ENCODE measurements around the gene HPD. TPM values are rescaled to one million over a fixed set of nuclear protein-coding genes. Genes with fewer than 3 reads are reported as not detected.

HPD gene
- total and polyA plus RNA-seq, 2 donors (not counting 3 experiments of a cell fraction or from before 2014, with no cell fraction given), result not detected

DNA sequence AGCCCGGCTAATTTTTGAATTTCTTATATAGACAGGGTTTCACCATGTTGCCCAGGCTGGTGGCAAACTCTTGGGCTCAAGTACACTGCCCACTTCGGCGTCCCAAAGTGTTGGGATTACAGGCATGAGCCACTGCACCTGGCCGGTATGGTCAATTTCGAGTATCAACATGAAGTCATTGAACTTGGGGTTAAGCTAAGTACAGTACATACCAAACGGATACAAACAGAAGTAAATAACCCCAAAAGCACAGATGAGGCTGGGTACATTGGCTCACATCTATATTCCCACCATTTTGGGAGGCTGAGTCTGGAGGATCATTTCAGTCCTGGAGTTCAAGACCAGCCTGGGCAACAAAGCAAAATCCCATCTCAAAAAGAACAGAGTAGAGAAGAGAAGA, 16.9 kb upstream of the HPD start:
- Histone ChIP-seq H3K4me1 (ENCODE audit: control insufficient read depth, extremely low read depth, insufficient read depth, low read length) (no peaks in the 10 kb centered on the region), H3K4me3 (replicated peaks in 1 of 3; ENCODE audit: insufficient read depth in 1 of 3, low read depth in 1 of 3, low read length in 3 of 3) (no peak overlapping the region), H3K9ac (replicated peaks; ENCODE audit: extremely low read depth, insufficient read depth, low read length) (no peak overlapping the region), H3K4me2 (ENCODE audit: insufficient read depth, low read length) (no peak overlapping the region), H3K9me1 (replicated peaks; ENCODE audit: control insufficient read depth, extremely low read depth, insufficient read depth, low read length) (no peaks in the 10 kb centered on the region), H3K36me3 (ENCODE audit: control insufficient read depth in 2 of 2, extremely low read depth in 1 of 2, insufficient read depth in 2 of 2, low read length in 2 of 2) (no peaks in the 10 kb centered on the region), H2AFZ (ENCODE audit: low read depth, low read length) (no peak overlapping the region), H4K20me1 (replicated peaks; ENCODE audit: control insufficient read depth, extremely low read depth, insufficient read depth, low read length) (no peaks in the 10 kb centered on the region), H3K27ac (ENCODE audit: insufficient read depth, low read depth, low read length) (no peak overlapping the region), H3K79me2 (ENCODE audit: control insufficient read depth, insufficient read depth, low read length) (no peaks in the 10 kb centered on the region), H3K9me3 (replicated peaks; ENCODE audit: control insufficient read depth, insufficient read depth, low read length) (no peaks in the 10 kb centered on the region), H3K27me3 (ENCODE audit: control insufficient read depth in 2 of 2, insufficient read depth in 2 of 2, low read length in 2 of 2) (no peaks in the 10 kb centered on the region)
- POLR2A ChIA-PET, result no interaction called here
- DNase-seq (ENCODE audit: low read depth, low spot score) (no peak), FAIRE-seq (no peak)
- TF ChIP-seq POLR2AphosphoS5 (IDR thresholded peaks at IDR 0.05; ENCODE audit: insufficient read depth, low read depth, low read length) (no peak), MYC (IDR thresholded peaks at IDR 0.05; ENCODE audit: low read depth, low read length) (no peak), FOS (IDR thresholded peaks at IDR 0.05; ENCODE audit: borderline replicate concordance, insufficient read depth, low read length) (no peak), GATA2 (IDR thresholded peaks at IDR 0.05; ENCODE audit: insufficient read depth, insufficient read length, low read depth, low read length) (no peak), POLR2A (IDR thresholded peaks at IDR 0.05; ENCODE audit: low read depth, low read length) (no peak), JUN (IDR thresholded peaks at IDR 0.05; ENCODE audit: borderline replicate concordance, insufficient read depth, insufficient read length, low read depth) (no peak), EZH2 (IDR thresholded peaks at IDR 0.05; ENCODE audit: borderline replicate concordance, low read depth, low read length, severe bottlenecking) (no peak)
- TF ChIP-seq, protein P1, sequence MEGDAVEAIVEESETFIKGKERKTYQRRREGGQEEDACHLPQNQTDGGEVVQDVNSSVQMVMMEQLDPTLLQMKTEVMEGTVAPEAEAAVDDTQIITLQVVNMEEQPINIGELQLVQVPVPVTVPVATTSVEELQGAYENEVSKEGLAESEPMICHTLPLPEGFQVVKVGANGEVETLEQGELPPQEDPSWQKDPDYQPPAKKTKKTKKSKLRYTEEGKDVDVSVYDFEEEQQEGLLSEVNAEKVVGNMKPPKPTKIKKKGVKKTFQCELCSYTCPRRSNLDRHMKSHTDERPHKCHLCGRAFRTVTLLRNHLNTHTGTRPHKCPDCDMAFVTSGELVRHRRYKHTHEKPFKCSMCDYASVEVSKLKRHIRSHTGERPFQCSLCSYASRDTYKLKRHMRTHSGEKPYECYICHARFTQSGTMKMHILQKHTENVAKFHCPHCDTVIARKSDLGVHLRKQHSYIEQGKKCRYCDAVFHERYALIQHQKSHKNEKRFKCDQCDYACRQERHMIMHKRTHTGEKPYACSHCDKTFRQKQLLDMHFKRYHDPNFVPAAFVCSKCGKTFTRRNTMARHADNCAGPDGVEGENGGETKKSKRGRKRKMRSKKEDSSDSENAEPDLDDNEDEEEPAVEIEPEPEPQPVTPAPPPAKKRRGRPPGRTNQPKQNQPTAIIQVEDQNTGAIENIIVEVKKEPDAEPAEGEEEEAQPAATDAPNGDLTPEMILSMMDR (IDR thresholded peaks at IDR 0.05; ENCODE audit: extremely low read depth in 1 of 2, insufficient read depth in 1 of 2, low read depth in 1 of 2, low read length in 2 of 2), result no peak
- TF ChIP-seq, protein P2, sequence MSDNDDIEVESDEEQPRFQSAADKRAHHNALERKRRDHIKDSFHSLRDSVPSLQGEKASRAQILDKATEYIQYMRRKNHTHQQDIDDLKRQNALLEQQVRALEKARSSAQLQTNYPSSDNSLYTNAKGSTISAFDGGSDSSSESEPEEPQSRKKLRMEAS (IDR thresholded peaks at IDR 0.05; ENCODE audit: insufficient read depth, insufficient read length), result no peak
- BruUV-seq (replicated peaks), result no TSS peak
- dilution Hi-C loops (cut with MboI; ENCODE audit: extremely low pct_ligation_motif_present, low sequenced_read_pairs), result no loop called here
- intact Hi-C loops (cut with micrococcal nuclease), result no loop called here
- CTCF ChIA-PET, result interaction anchor here (1.6 kb wide), 1 partner anchor 31 kb away, joined by 3 read pairs; no protein-coding TSS in a partner anchor
